GM10266 (cell line): ENCODE measurements around the gene KIRREL1.

ENCODE experiments used
- DNase-seq: peaks from one replicate; pipeline ENCODE4 v3.0.0; 2012; ENCODE audit errors: extremely low spot score
- CTCF ChIP-seq: IDR thresholded peaks from 2 replicates; pipeline ENCODE4 v1.5.1; 2012; ENCODE audit warnings: mild to moderate bottlenecking, low read depth; ENCODE audit not compliant: control insufficient read depth, insufficient read depth; ENCODE audit errors: missing control alignments

The KIRREL1 gene

GRCh38 chr1:157993147-157993917 lies at the start of gene KIRREL1:
Gene KIRREL1 (plus strand): TSS chr1:157993645. CDS start chr1:157993677, 32 bp downstream.
- DNase-seq: no peak
- TF ChIP-seq CTCF: no peak

GRCh38 chr1:157944663-157945280 lies 48.7 kb upstream of the KIRREL1 start:
- no peak for DNase-seq
- TF ChIP-seq CTCF: no peak

- DNase-seq: no peak
- peak; percentile 64 for TF ChIP-seq CTCF
Observed at GRCh38 chr1:157948312-157949073, 45.0 kb upstream of the KIRREL1 start.

GRCh38 chr1:157949074-157949354 lies 44.4 kb upstream of the KIRREL1 start:
- DNase-seq: no peak
- no peak for TF ChIP-seq CTCF

- no peak for DNase-seq
Observed at GRCh38 chr1:157951230-157951629, 42.2 kb upstream of the KIRREL1 start.

GRCh38 chr1:157952601-157953000 lies 40.8 kb upstream of the KIRREL1 start:
- DNase-seq: no peak
- TF ChIP-seq CTCF: no peak

More at GRCh38 chr1:157951230-157951629, 42.2 kb upstream of the KIRREL1 start:
- TF ChIP-seq CTCF: no peak
